SK-N-SH (cell line): ENCODE data around the gene RGS13.

Experiments used
- EP300 ChIP-seq, 2 experiments: IDR thresholded peaks; 2 replicates each; pipeline versions ENCODE4 v1.4.0 to v1.6.1; 2012; ENCODE audit warnings: borderline replicate concordance in 1 of 2, low read depth in 1 of 2, low read length in 1 of 2
- FOXM1 ChIP-seq: IDR thresholded peaks from 2 replicates; pipeline ENCODE4 v1.4.0; 2012; ENCODE audit warnings: low read depth, mild to moderate bottlenecking
- JUND ChIP-seq: IDR thresholded peaks from 2 replicates; pipeline ENCODE4 v1.4.0; 2012
- MXI1 ChIP-seq: IDR thresholded peaks from 2 replicates; pipeline ENCODE4 v1.6.1; 2012; ENCODE audit warnings: mild to moderate bottlenecking, low read depth, low read length, improper control_type of control experiment
- POLR2AphosphoS5 ChIP-seq: IDR thresholded peaks from 2 replicates; pipeline ENCODE4 v1.6.1; 2012; ENCODE audit warnings: low read depth, low read length
- RXRA ChIP-seq: IDR thresholded peaks from 2 replicates; pipeline ENCODE4 v1.4.0; 2012; ENCODE audit warnings: low read depth, mild to moderate bottlenecking, borderline replicate concordance
- SMC3 ChIP-seq: IDR thresholded peaks from 2 replicates; pipeline ENCODE4 v1.6.1; 2012; ENCODE audit warnings: low read depth, low read length, improper control_type of control experiment
- TAF1 ChIP-seq: IDR thresholded peaks from 2 replicates; pipeline ENCODE4 v1.6.1; 2012; ENCODE audit warnings: low read depth, mild to moderate bottlenecking, low read length, moderate library complexity, borderline replicate concordance
- TEAD4 ChIP-seq: IDR thresholded peaks from 2 replicates; pipeline ENCODE4 v1.4.0; 2012; ENCODE audit warnings: mild to moderate bottlenecking, borderline replicate concordance; ENCODE audit not compliant: insufficient read depth
- TF ChIP-seq, protein P1 (sequence below): fragments of 200-600 bp; sonication (generic); IDR thresholded peaks from 2 replicates; pipeline ENCODE4 v1.6.1; 2017; ENCODE audit warnings: antibody characterized with exemption, mild to moderate bottlenecking, moderate library complexity
- TF ChIP-seq, protein P2 (sequence below): IDR thresholded peaks from 2 replicates; pipeline ENCODE4 v1.4.0; 2012; ENCODE audit warnings: low read depth, borderline replicate concordance
- TF ChIP-seq, protein P3 (sequence below): IDR thresholded peaks from 2 replicates; pipeline ENCODE4 v1.4.0; 2012; ENCODE audit warnings: low read depth
- TF ChIP-seq, protein P4 (sequence below): IDR thresholded peaks from 2 replicates; pipeline ENCODE4 v1.6.1; 2012; ENCODE audit warnings: mild to moderate bottlenecking, low read depth, low read length, moderate library complexity
- TF ChIP-seq, protein P5 (sequence below): fragments of 150-350 bp; IDR thresholded peaks from 2 replicates; pipeline ENCODE4 v1.6.1; 2017; ENCODE audit warnings: antibody characterized with exemption, low read length, low read depth, borderline replicate concordance

DNA sequence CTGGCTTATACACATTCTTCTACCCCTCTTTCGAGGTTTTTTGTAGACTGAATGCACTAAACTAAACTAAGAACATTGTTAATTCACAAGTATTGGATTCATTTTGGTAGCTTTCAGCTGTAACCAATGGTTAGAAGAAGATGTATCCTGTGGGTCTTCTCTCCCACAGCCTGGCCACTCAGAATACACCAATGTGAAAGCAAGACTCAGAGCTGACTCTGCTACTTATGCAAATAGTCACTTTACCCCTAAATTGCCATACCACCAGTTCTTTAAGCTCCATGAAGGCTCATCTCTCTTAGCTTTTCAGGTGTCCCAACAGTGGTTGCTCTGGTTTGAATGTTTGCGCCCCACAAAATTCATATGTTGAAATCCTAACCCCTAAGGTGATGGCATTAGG is 60.1 kb downstream of the RGS13 start:
- TF ChIP-seq, protein P1, sequence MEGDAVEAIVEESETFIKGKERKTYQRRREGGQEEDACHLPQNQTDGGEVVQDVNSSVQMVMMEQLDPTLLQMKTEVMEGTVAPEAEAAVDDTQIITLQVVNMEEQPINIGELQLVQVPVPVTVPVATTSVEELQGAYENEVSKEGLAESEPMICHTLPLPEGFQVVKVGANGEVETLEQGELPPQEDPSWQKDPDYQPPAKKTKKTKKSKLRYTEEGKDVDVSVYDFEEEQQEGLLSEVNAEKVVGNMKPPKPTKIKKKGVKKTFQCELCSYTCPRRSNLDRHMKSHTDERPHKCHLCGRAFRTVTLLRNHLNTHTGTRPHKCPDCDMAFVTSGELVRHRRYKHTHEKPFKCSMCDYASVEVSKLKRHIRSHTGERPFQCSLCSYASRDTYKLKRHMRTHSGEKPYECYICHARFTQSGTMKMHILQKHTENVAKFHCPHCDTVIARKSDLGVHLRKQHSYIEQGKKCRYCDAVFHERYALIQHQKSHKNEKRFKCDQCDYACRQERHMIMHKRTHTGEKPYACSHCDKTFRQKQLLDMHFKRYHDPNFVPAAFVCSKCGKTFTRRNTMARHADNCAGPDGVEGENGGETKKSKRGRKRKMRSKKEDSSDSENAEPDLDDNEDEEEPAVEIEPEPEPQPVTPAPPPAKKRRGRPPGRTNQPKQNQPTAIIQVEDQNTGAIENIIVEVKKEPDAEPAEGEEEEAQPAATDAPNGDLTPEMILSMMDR: no peak
- no peak for TF ChIP-seq TAF1
- TF ChIP-seq, protein P2, sequence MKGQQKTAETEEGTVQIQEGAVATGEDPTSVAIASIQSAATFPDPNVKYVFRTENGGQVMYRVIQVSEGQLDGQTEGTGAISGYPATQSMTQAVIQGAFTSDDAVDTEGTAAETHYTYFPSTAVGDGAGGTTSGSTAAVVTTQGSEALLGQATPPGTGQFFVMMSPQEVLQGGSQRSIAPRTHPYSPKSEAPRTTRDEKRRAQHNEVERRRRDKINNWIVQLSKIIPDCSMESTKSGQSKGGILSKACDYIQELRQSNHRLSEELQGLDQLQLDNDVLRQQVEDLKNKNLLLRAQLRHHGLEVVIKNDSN: no peak
- TF ChIP-seq FOXM1: no peak
- TF ChIP-seq, protein P3, sequence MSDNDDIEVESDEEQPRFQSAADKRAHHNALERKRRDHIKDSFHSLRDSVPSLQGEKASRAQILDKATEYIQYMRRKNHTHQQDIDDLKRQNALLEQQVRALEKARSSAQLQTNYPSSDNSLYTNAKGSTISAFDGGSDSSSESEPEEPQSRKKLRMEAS: no peak
- TF ChIP-seq SMC3: no peak
- TF ChIP-seq RXRA: no peak
- no peak for TF ChIP-seq MXI1
- no peak for TF ChIP-seq POLR2AphosphoS5
- TF ChIP-seq JUND: no peak
- TF ChIP-seq TEAD4: no peak
- no peak for TF ChIP-seq EP300 (IDR thresholded peaks at IDR 0.05; ENCODE audit: borderline replicate concordance in 1 of 2, low read depth in 1 of 2, low read length in 1 of 2)
- TF ChIP-seq, protein P4, sequence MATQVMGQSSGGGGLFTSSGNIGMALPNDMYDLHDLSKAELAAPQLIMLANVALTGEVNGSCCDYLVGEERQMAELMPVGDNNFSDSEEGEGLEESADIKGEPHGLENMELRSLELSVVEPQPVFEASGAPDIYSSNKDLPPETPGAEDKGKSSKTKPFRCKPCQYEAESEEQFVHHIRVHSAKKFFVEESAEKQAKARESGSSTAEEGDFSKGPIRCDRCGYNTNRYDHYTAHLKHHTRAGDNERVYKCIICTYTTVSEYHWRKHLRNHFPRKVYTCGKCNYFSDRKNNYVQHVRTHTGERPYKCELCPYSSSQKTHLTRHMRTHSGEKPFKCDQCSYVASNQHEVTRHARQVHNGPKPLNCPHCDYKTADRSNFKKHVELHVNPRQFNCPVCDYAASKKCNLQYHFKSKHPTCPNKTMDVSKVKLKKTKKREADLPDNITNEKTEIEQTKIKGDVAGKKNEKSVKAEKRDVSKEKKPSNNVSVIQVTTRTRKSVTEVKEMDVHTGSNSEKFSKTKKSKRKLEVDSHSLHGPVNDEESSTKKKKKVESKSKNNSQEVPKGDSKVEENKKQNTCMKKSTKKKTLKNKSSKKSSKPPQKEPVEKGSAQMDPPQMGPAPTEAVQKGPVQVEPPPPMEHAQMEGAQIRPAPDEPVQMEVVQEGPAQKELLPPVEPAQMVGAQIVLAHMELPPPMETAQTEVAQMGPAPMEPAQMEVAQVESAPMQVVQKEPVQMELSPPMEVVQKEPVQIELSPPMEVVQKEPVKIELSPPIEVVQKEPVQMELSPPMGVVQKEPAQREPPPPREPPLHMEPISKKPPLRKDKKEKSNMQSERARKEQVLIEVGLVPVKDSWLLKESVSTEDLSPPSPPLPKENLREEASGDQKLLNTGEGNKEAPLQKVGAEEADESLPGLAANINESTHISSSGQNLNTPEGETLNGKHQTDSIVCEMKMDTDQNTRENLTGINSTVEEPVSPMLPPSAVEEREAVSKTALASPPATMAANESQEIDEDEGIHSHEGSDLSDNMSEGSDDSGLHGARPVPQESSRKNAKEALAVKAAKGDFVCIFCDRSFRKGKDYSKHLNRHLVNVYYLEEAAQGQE: no peak
- TF ChIP-seq, protein P5, sequence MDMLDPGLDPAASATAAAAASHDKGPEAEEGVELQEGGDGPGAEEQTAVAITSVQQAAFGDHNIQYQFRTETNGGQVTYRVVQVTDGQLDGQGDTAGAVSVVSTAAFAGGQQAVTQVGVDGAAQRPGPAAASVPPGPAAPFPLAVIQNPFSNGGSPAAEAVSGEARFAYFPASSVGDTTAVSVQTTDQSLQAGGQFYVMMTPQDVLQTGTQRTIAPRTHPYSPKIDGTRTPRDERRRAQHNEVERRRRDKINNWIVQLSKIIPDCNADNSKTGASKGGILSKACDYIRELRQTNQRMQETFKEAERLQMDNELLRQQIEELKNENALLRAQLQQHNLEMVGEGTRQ: no peak
